Measurements from ENCODE around the gene MAP1A.

DNA sequence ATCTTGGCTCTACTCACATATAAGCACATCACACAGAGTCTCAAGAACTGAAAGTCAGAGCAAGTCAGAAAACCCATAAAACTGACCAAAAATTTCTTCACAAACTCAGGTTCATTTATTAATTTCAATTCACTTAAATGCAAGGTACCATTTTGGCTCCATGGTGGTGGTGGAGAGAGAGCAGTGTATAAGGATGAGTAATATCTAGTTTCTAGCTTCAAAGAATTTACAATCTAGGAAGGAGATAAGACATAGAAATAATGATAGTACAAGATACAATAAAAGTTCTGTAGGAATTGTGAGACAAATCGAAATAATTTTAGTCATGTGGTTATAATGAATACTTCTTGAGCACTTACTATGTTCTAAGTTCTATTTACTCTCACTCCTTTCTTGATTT lies 17.8 kb upstream of the MAP1A start:
- TF ChIP-seq, protein P1, sequence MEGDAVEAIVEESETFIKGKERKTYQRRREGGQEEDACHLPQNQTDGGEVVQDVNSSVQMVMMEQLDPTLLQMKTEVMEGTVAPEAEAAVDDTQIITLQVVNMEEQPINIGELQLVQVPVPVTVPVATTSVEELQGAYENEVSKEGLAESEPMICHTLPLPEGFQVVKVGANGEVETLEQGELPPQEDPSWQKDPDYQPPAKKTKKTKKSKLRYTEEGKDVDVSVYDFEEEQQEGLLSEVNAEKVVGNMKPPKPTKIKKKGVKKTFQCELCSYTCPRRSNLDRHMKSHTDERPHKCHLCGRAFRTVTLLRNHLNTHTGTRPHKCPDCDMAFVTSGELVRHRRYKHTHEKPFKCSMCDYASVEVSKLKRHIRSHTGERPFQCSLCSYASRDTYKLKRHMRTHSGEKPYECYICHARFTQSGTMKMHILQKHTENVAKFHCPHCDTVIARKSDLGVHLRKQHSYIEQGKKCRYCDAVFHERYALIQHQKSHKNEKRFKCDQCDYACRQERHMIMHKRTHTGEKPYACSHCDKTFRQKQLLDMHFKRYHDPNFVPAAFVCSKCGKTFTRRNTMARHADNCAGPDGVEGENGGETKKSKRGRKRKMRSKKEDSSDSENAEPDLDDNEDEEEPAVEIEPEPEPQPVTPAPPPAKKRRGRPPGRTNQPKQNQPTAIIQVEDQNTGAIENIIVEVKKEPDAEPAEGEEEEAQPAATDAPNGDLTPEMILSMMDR (IDR thresholded peaks at IDR 0.05; ENCODE audit: extremely low read depth in 1 of 2, insufficient read depth in 1 of 2, low read depth in 1 of 2, low read length in 2 of 2), result no peak
- no peak for TF ChIP-seq POLR2A (IDR thresholded peaks at IDR 0.05; ENCODE audit: low read depth, low read length)
- TF ChIP-seq GATA2 (IDR thresholded peaks at IDR 0.05; ENCODE audit: insufficient read depth, insufficient read length, low read depth, low read length), result no peak
- no peak for TF ChIP-seq JUN (IDR thresholded peaks at IDR 0.05; ENCODE audit: borderline replicate concordance, insufficient read depth, insufficient read length, low read depth)
- TF ChIP-seq POLR2AphosphoS5 (IDR thresholded peaks at IDR 0.05; ENCODE audit: insufficient read depth, low read depth, low read length), result no peak

All from endothelial cell of umbilical vein (primary cell).